OCI-LY1 (cell line): ENCODE results near the gene SPTSSA.

Source experiments
- H2AFZ ChIP-seq: fragments of 200-600 bp; sonication (generic), shearing (Covaris generic); 2 replicates; pipeline ENCODE4 v1.6.0; 2014; ENCODE audit warnings: antibody characterized with exemption, mild to moderate bottlenecking, low read length
- H3F3A ChIP-seq: fragments of 200-600 bp; sonication (generic), shearing (Covaris generic); 2 replicates; pipeline ENCODE4 v1.6.0; 2014; ENCODE audit warnings: mild to moderate bottlenecking, antibody characterized with exemption, low read length, moderate library complexity; ENCODE audit not compliant: insufficient read depth
- H3K27ac ChIP-seq: fragments of 200-600 bp; sonication (generic); 2 replicates; pipeline ENCODE4 v1.5.1; 2014; ENCODE audit warnings: low read length, mixed run types, mild to moderate bottlenecking, low read depth; ENCODE audit not compliant: poor library complexity, severe bottlenecking
- H3K27me3 ChIP-seq: fragments of 200-600 bp; sonication (generic); 2 replicates; pipeline ENCODE4 v1.6.0; 2014; ENCODE audit warnings: antibody characterized with exemption, mild to moderate bottlenecking, low read length, moderate library complexity; ENCODE audit not compliant: insufficient read depth
- H3K36me3 ChIP-seq: fragments of 200-600 bp; sonication (generic); 2 replicates; pipeline ENCODE4 v1.6.1; 2014; ENCODE audit warnings: mild to moderate bottlenecking, antibody characterized with exemption, low read length, moderate library complexity, mixed read lengths; ENCODE audit not compliant: insufficient read depth
- H3K4me1 ChIP-seq: fragments of 200-600 bp; sonication (generic); 2 replicates; pipeline ENCODE4 v1.5.1; 2014; ENCODE audit warnings: mild to moderate bottlenecking, low read length, moderate library complexity; ENCODE audit not compliant: insufficient read depth, severe bottlenecking
- H3K4me2 ChIP-seq: fragments of 200-600 bp; sonication (generic), shearing (Covaris generic); 2 replicates; pipeline ENCODE4 v1.6.1; 2014; ENCODE audit warnings: low read length
- H3K4me3 ChIP-seq: fragments of 200-600 bp; sonication (generic); 2 replicates; pipeline ENCODE4 v1.5.1; 2014; ENCODE audit warnings: low read length, low read depth, mild to moderate bottlenecking, mixed read lengths; ENCODE audit not compliant: poor library complexity, severe bottlenecking
- H3K79me2 ChIP-seq: fragments of 200-600 bp; shearing (Covaris generic); 2 replicates; pipeline ENCODE4 v1.6.1; 2016; ENCODE audit warnings: mixed run types, low read length, mixed read lengths; ENCODE audit not compliant: insufficient read depth
- H3K9ac ChIP-seq: fragments of 200-600 bp; sonication (generic), shearing (Covaris generic); 2 replicates; pipeline ENCODE4 v1.6.1; 2014; ENCODE audit warnings: mild to moderate bottlenecking, low read length, mixed read lengths
- H3K9me2 ChIP-seq: fragments of 200-600 bp; sonication (generic), shearing (Covaris generic); 2 replicates; pipeline ENCODE4 v1.6.1; 2014; ENCODE audit warnings: low read depth, mild to moderate bottlenecking, low read length, mixed read lengths
- H3K9me3 ChIP-seq: fragments of 200-600 bp; shearing (Covaris generic); 2 replicates; pipeline ENCODE4 v1.6.1; 2014; ENCODE audit warnings: low read length, mixed read lengths
- H4K20me1 ChIP-seq: fragments of 200-600 bp; sonication (generic), shearing (Covaris generic); 2 replicates; pipeline ENCODE4 v1.6.0; 2016; ENCODE audit warnings: mild to moderate bottlenecking, low read length; ENCODE audit not compliant: insufficient read depth
- CTCF ChIP-seq: fragments of 200-600 bp; sonication (generic), shearing (Covaris generic); IDR thresholded peaks from 2 replicates; pipeline ENCODE4 v1.5.1; 2017; ENCODE audit warnings: mild to moderate bottlenecking, antibody characterized with exemption, low read length, moderate library complexity, mixed read lengths
- EZH2 ChIP-seq: fragments of 200-600 bp; sonication (generic), shearing (Covaris generic); IDR thresholded peaks from 2 replicates; pipeline ENCODE4 v1.8.0; 2017; ENCODE audit warnings: borderline replicate concordance, mixed run types, mild to moderate bottlenecking, antibody characterized with exemption, low read length, moderate library complexity, mixed read lengths

SPTSSA gene

GRCh38 chr14:34470319-34470718 lies 8.3 kb upstream of the SPTSSA start:
- H3K4me3 ChIP-seq: no peak overlapping the region
- no peak overlapping the region for H3K9ac ChIP-seq
- H3F3A ChIP-seq: no peaks in the 10 kb centered on the region
- no peak overlapping the region for H3K27ac ChIP-seq
- H3K27me3 ChIP-seq: no peaks in the 10 kb centered on the region
- no peak overlapping the region for H3K4me2 ChIP-seq
- no peak overlapping the region for H2AFZ ChIP-seq
- H4K20me1 ChIP-seq: no peaks in the 10 kb centered on the region
- H3K9me2 ChIP-seq: no peaks in the 10 kb centered on the region
- TF ChIP-seq EZH2 (no peak), CTCF (no peak)
- no peaks in the 10 kb centered on the region for H3K36me3 ChIP-seq
- H3K79me2 ChIP-seq: no peaks in the 10 kb centered on the region
- no peaks in the 10 kb centered on the region for H3K9me3 ChIP-seq
- H3K4me1 ChIP-seq: no peaks in the 10 kb centered on the region

DNA sequence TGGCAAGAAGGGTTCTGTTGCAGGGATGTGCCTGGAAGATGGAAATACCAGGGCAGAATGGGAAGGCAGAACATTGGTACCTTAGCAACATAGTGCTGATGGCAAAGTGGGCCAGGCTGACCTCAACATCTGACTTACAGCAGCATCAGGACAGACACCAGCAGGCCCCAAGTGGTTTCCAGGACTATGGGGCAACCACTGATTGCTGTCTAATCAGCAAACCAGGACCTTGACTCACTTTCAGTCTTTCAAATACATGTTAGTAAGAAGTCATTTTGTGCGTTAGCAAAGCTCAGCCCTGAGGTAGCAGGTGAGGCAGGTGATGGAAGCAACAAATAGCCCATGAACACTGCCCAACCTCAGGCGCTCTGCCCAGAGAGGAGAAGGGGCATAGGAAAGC lies 4.7 kb upstream of the SPTSSA start:
- no peaks in the 10 kb centered on the region for H4K20me1 ChIP-seq
- H3K9ac ChIP-seq: no peak overlapping the region
- no peaks in the 10 kb centered on the region for H3K27me3 ChIP-seq
- H3K79me2 ChIP-seq: no peaks in the 10 kb centered on the region
- no peak overlapping the region for H3K27ac ChIP-seq
- no peak for TF ChIP-seq EZH2
- no peak for TF ChIP-seq CTCF
- H3F3A ChIP-seq: no peaks in the 10 kb centered on the region
- H2AFZ ChIP-seq: no peak overlapping the region
- no peak overlapping the region for H3K4me2 ChIP-seq
- peaks cover 5% of the 10 kb centered on the region for H3K4me1 ChIP-seq
- no peaks in the 10 kb centered on the region for H3K36me3 ChIP-seq
- no peaks in the 10 kb centered on the region for H3K9me2 ChIP-seq
- no peaks in the 10 kb centered on the region for H3K9me3 ChIP-seq
- no peak overlapping the region for H3K4me3 ChIP-seq

DNA sequence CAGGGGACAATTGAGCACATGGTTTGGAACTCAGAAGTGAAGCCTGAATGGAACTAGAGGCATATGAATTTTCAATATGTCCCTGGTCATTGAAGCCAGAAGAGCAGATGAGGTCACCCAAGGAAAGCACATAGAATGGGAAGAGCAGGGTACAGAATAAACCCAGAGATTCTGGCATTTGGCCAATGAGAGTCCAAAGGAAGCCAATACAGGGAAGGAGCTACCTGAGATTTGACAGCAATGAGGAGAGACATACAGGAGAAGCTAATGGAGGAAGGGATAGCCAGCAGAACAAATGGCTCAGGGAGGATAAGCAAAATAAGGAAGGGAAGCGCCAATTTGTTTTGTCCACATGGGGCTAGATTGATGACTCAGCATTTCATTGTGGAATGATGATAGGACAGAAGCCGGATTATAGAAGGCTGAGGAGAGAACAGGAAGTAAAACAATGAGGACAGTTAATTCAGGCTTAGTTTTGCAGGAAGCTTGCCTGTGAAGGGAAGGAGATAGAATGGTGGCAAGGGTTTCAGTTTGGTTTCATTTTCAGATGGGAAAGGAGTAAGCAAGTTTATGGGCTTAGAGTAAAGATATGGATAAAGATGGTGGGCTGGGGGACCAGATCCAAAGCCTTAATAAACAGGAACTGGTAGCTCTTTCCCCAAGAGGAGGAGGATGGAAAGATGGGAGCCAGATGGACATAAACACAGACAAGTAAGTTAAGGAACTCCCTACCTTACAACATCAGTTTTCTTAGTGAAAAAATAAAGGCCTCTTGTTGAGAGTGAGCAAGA lies 3.2 kb upstream of the SPTSSA start:
- TF ChIP-seq EZH2: no peak
- no peak for TF ChIP-seq CTCF
- no peaks in the 10 kb centered on the region for H4K20me1 ChIP-seq
- no peak overlapping the region for H3K4me3 ChIP-seq
- H3K79me2 ChIP-seq: peaks cover 13% of the 10 kb centered on the region
- no peaks in the 10 kb centered on the region for H3K9me3 ChIP-seq
- no peak overlapping the region for H3K4me2 ChIP-seq
- no peaks in the 10 kb centered on the region for H3K36me3 ChIP-seq
- peaks cover 14% of the 10 kb centered on the region for H3K4me1 ChIP-seq
- no peak overlapping the region for H2AFZ ChIP-seq
- no peaks in the 10 kb centered on the region for H3K9me2 ChIP-seq
- H3K27me3 ChIP-seq: no peaks in the 10 kb centered on the region
- no peak overlapping the region for H3K27ac ChIP-seq
- H3F3A ChIP-seq: no peaks in the 10 kb centered on the region
- H3K9ac ChIP-seq: no peak overlapping the region
